Measurements from ENCODE around the gene SPAG16. TPM values are rescaled to one million over a fixed set of nuclear protein-coding genes. Genes with fewer than 3 reads are reported as not detected.

The SPAG16 gene
- total RNA-seq, 2 experiments from 2014 or later = 11.1 to 12.5 TPM

- DNase-seq = no peak
- no peaks in the 10 kb centered on the region for H3K9me3 Mint-ChIP-seq (ENCODE audit: insufficient read depth)
- CTCF ChIA-PET = no interaction called here
- ATAC-seq = no peak
- no peaks in the 10 kb centered on the region for H3K4me1 Mint-ChIP-seq (ENCODE audit: low read depth)
- POLR2A ChIA-PET = no interaction called here
- H3K27me3 Mint-ChIP-seq (ENCODE audit: low read depth) = no peaks in the 10 kb centered on the region
- H3K4me3 Mint-ChIP-seq = no peak overlapping the region
- no peak overlapping the region for H3K27ac Mint-ChIP-seq
- no peaks in the 10 kb centered on the region for H3K36me3 Mint-ChIP-seq (ENCODE audit: low read depth)
Measured at GRCh38 chr2:214098811-214099210, 814.5 kb downstream of the SPAG16 start.

- H3K27ac Mint-ChIP-seq = no peak overlapping the region
- H3K9me3 Mint-ChIP-seq (ENCODE audit: insufficient read depth) = no peaks in the 10 kb centered on the region
- POLR2A ChIA-PET = no interaction called here
- H3K27me3 Mint-ChIP-seq (ENCODE audit: low read depth) = no peaks in the 10 kb centered on the region
- no peaks in the 10 kb centered on the region for H3K4me1 Mint-ChIP-seq (ENCODE audit: low read depth)
- no peak overlapping the region for H3K4me3 Mint-ChIP-seq
- no peaks in the 10 kb centered on the region for H3K36me3 Mint-ChIP-seq (ENCODE audit: low read depth)
- DNase-seq = no peak
- no peak for ATAC-seq
- CTCF ChIA-PET = no interaction called here
Measured at GRCh38 chr2:214100488-214100887, 816.2 kb downstream of the SPAG16 start.

GRCh38 chr2:214103276-214104001 is 819.2 kb downstream of the SPAG16 start:
- H3K9me3 Mint-ChIP-seq (ENCODE audit: insufficient read depth) = no peaks in the 10 kb centered on the region
- no peak overlapping the region for H3K27ac Mint-ChIP-seq
- POLR2A ChIA-PET = no interaction called here
- no peak overlapping the region for H3K4me3 Mint-ChIP-seq
- no peaks in the 10 kb centered on the region for H3K36me3 Mint-ChIP-seq (ENCODE audit: low read depth)
- H3K4me1 Mint-ChIP-seq (ENCODE audit: low read depth) = no peaks in the 10 kb centered on the region
- CTCF ChIA-PET = no interaction called here
- ATAC-seq (no peak), DNase-seq (no peak)
- H3K27me3 Mint-ChIP-seq (ENCODE audit: low read depth) = no peaks in the 10 kb centered on the region

- POLR2A ChIA-PET = no interaction called here
Measured at GRCh38 chr2:214104219-214104618, 820.0 kb downstream of the SPAG16 start.

GRCh38 chr2:214104967-214105366 is 820.7 kb downstream of the SPAG16 start:
- Mint-ChIP-seq H3K4me1 (ENCODE audit: low read depth) (no peaks in the 10 kb centered on the region), H3K36me3 (ENCODE audit: low read depth) (no peaks in the 10 kb centered on the region), H3K27ac (no peak overlapping the region), H3K9me3 (ENCODE audit: insufficient read depth) (no peaks in the 10 kb centered on the region), H3K4me3 (no peak overlapping the region), H3K27me3 (ENCODE audit: low read depth) (no peaks in the 10 kb centered on the region)
- ATAC-seq (no peak), DNase-seq (no peak)
- CTCF ChIA-PET = no interaction called here
- POLR2A ChIA-PET = no interaction called here

More at GRCh38 chr2:214104219-214104618, 820.0 kb downstream of the SPAG16 start:
- DNase-seq (no peak), ATAC-seq (no peak)
- Mint-ChIP-seq H3K4me3 (no peak overlapping the region), H3K27me3 (ENCODE audit: low read depth) (no peaks in the 10 kb centered on the region), H3K27ac (no peak overlapping the region), H3K36me3 (ENCODE audit: low read depth) (no peaks in the 10 kb centered on the region), H3K9me3 (ENCODE audit: insufficient read depth) (no peaks in the 10 kb centered on the region), H3K4me1 (ENCODE audit: low read depth) (no peaks in the 10 kb centered on the region)
- CTCF ChIA-PET = no interaction called here

GRCh38 chr2:214107726-214108125 is 823.5 kb downstream of the SPAG16 start:
- DNase-seq (no peak), ATAC-seq (no peak)
- ChIA-PET CTCF (no interaction called here), POLR2A (no interaction called here)
- no peak overlapping the region for H3K27ac Mint-ChIP-seq
- peaks cover 5% of the 10 kb centered on the region for H3K9me3 Mint-ChIP-seq (ENCODE audit: insufficient read depth)
- H3K4me1 Mint-ChIP-seq (ENCODE audit: low read depth) = no peaks in the 10 kb centered on the region
- H3K36me3 Mint-ChIP-seq (ENCODE audit: low read depth) = no peaks in the 10 kb centered on the region
- H3K27me3 Mint-ChIP-seq (ENCODE audit: low read depth) = no peaks in the 10 kb centered on the region
- no peak overlapping the region for H3K4me3 Mint-ChIP-seq

GRCh38 chr2:214108598-214108997 is 824.3 kb downstream of the SPAG16 start:
- ChIA-PET CTCF (no interaction called here), POLR2A (no interaction called here)
- no peaks in the 10 kb centered on the region for H3K36me3 Mint-ChIP-seq (ENCODE audit: low read depth)
- H3K9me3 Mint-ChIP-seq (ENCODE audit: insufficient read depth) = peaks cover 5% of the 10 kb centered on the region
- no peak for ATAC-seq
- H3K4me1 Mint-ChIP-seq (ENCODE audit: low read depth) = no peaks in the 10 kb centered on the region
- H3K27me3 Mint-ChIP-seq (ENCODE audit: low read depth) = no peaks in the 10 kb centered on the region
- H3K27ac Mint-ChIP-seq = no peak overlapping the region
- no peak overlapping the region for H3K4me3 Mint-ChIP-seq
- no peak for DNase-seq

GRCh38 chr2:214117054-214117453 is 832.8 kb downstream of the SPAG16 start:
- ATAC-seq = no peak
- no peak overlapping the region for H3K27ac Mint-ChIP-seq
- H3K27me3 Mint-ChIP-seq (ENCODE audit: low read depth) = no peaks in the 10 kb centered on the region
- DNase-seq = no peak
- H3K36me3 Mint-ChIP-seq (ENCODE audit: low read depth) = no peaks in the 10 kb centered on the region
- no peak overlapping the region for H3K4me3 Mint-ChIP-seq
- H3K9me3 Mint-ChIP-seq (ENCODE audit: insufficient read depth) = peaks cover 18% of the 10 kb centered on the region
- ChIA-PET CTCF (no interaction called here), POLR2A (no interaction called here)
- no peaks in the 10 kb centered on the region for H3K4me1 Mint-ChIP-seq (ENCODE audit: low read depth)

- POLR2A ChIA-PET = no interaction called here
- Mint-ChIP-seq H3K4me3 (no peak overlapping the region), H3K27ac (no peak overlapping the region), H3K9me3 (ENCODE audit: insufficient read depth) (no peaks in the 10 kb centered on the region), H3K4me1 (ENCODE audit: low read depth) (no peaks in the 10 kb centered on the region), H3K27me3 (ENCODE audit: low read depth) (no peaks in the 10 kb centered on the region), H3K36me3 (ENCODE audit: low read depth) (no peaks in the 10 kb centered on the region)
- CTCF ChIA-PET = no interaction called here
- ATAC-seq (no peak), DNase-seq (no peak)
Measured at GRCh38 chr2:214126135-214126534, 841.9 kb downstream of the SPAG16 start.

- Mint-ChIP-seq H3K27me3 (ENCODE audit: low read depth) (no peaks in the 10 kb centered on the region), H3K4me1 (ENCODE audit: low read depth) (no peaks in the 10 kb centered on the region), H3K27ac (no peak overlapping the region), H3K9me3 (ENCODE audit: insufficient read depth) (no peaks in the 10 kb centered on the region), H3K4me3 (no peak overlapping the region), H3K36me3 (ENCODE audit: low read depth) (no peaks in the 10 kb centered on the region)
- ChIA-PET CTCF (no interaction called here), POLR2A (no interaction called here)
- DNase-seq = no peak
- no peak for ATAC-seq
Measured at GRCh38 chr2:214127170-214127569, 842.9 kb downstream of the SPAG16 start.

GRCh38 chr2:214127571-214127970 is 843.3 kb downstream of the SPAG16 start:
- CTCF ChIA-PET = no interaction called here
- Mint-ChIP-seq H3K27ac (no peak overlapping the region), H3K4me1 (ENCODE audit: low read depth) (no peaks in the 10 kb centered on the region), H3K36me3 (ENCODE audit: low read depth) (no peaks in the 10 kb centered on the region), H3K4me3 (no peak overlapping the region), H3K27me3 (ENCODE audit: low read depth) (no peaks in the 10 kb centered on the region), H3K9me3 (ENCODE audit: insufficient read depth) (no peaks in the 10 kb centered on the region)
- no peak for ATAC-seq
- POLR2A ChIA-PET = no interaction called here
- no peak for DNase-seq

GRCh38 chr2:214128040-214128439 is 843.8 kb downstream of the SPAG16 start:
- CTCF ChIA-PET = no interaction called here
- DNase-seq = no peak
- Mint-ChIP-seq H3K27me3 (ENCODE audit: low read depth) (no peaks in the 10 kb centered on the region), H3K4me1 (ENCODE audit: low read depth) (no peaks in the 10 kb centered on the region), H3K4me3 (no peak overlapping the region), H3K36me3 (ENCODE audit: low read depth) (no peaks in the 10 kb centered on the region), H3K27ac (no peak overlapping the region), H3K9me3 (ENCODE audit: insufficient read depth) (no peaks in the 10 kb centered on the region)
- POLR2A ChIA-PET = no interaction called here
- no peak for ATAC-seq

GRCh38 chr2:214130114-214130513 is 845.9 kb downstream of the SPAG16 start:
- CTCF ChIA-PET = no interaction called here
- no peak for DNase-seq
- H3K27me3 Mint-ChIP-seq (ENCODE audit: low read depth) = no peaks in the 10 kb centered on the region
- H3K27ac Mint-ChIP-seq = no peak overlapping the region
- H3K4me3 Mint-ChIP-seq = no peak overlapping the region
- H3K36me3 Mint-ChIP-seq (ENCODE audit: low read depth) = no peaks in the 10 kb centered on the region
- no peaks in the 10 kb centered on the region for H3K4me1 Mint-ChIP-seq (ENCODE audit: low read depth)
- no peaks in the 10 kb centered on the region for H3K9me3 Mint-ChIP-seq (ENCODE audit: insufficient read depth)
- POLR2A ChIA-PET = no interaction called here
- ATAC-seq = no peak
